Mesendoderm (in vitro differentiated cells): Measurements from ENCODE around the gene POLR3H.
"Not testable (repeated sequence)": the region's sequence is repeated elsewhere in the genome, so short reads cannot be mapped to it uniquely, and the experiment has no call there.

Experiments used
- DNase-seq: peaks from one replicate; pipeline ENCODE4 v3.0.0; 2013
- H2AK5ac ChIP-seq: 2 replicates; pipeline ENCODE4 v1.6.1; 2013; ENCODE audit warnings: low read length, inconsistent platforms
- H2BK120ac ChIP-seq: 2 replicates; pipeline ENCODE4 v1.6.1; 2013; ENCODE audit warnings: low read depth, mild to moderate bottlenecking, low read length, moderate library complexity, mixed read lengths
- H2BK15ac ChIP-seq: replicated peaks from 2 replicates; pipeline ENCODE4 v1.6.1; 2013; ENCODE audit warnings: low read depth, mild to moderate bottlenecking, moderate library complexity
- H2BK5ac ChIP-seq: 2 replicates; pipeline ENCODE4 v1.6.1; 2013; ENCODE audit warnings: low read length, inconsistent platforms
- H3K18ac ChIP-seq: 2 replicates; pipeline ENCODE4 v1.6.1; 2013; ENCODE audit warnings: mild to moderate bottlenecking, low read length, mixed read lengths
- H3K23ac ChIP-seq: one replicate; pipeline ENCODE4 v1.6.1; 2013; ENCODE audit warnings: low read length
- H3K27ac ChIP-seq: 2 replicates; pipeline ENCODE4 v1.5.1; 2013; ENCODE audit warnings: low read depth, mild to moderate bottlenecking, inconsistent platforms, low read length, moderate library complexity
- H3K27me3 ChIP-seq: 2 replicates; pipeline ENCODE4 v1.6.1; 2013; ENCODE audit warnings: low read length, control low read depth, mild to moderate bottlenecking, inconsistent platforms; ENCODE audit not compliant: insufficient read depth, poor library complexity
- H3K36me3 ChIP-seq: 2 replicates; pipeline ENCODE4 v1.6.1; 2013; ENCODE audit warnings: low read length, inconsistent platforms; ENCODE audit not compliant: control insufficient read depth, insufficient read depth
- H3K4ac ChIP-seq: one replicate; pipeline ENCODE4 v1.6.1; 2013; ENCODE audit warnings: low read depth, mild to moderate bottlenecking, low read length, moderate library complexity
- H3K4me1 ChIP-seq: 2 replicates; pipeline ENCODE4 v1.6.1; 2013; ENCODE audit warnings: low read depth, low read length, inconsistent platforms; ENCODE audit not compliant: control insufficient read depth
- H3K4me2 ChIP-seq: 2 replicates; pipeline ENCODE4 v1.6.1; 2013; ENCODE audit warnings: low read length
- H3K4me3 ChIP-seq: 2 replicates; pipeline ENCODE4 v1.5.1; 2013; ENCODE audit warnings: mild to moderate bottlenecking, low read length
- H3K56ac ChIP-seq: one replicate; pipeline ENCODE4 v1.6.1; 2013; ENCODE audit warnings: low read length
- H3K79me1 ChIP-seq: 2 replicates; pipeline ENCODE4 v1.6.1; 2013; ENCODE audit warnings: low read length, inconsistent platforms
- H3K79me2 ChIP-seq: 2 replicates; pipeline ENCODE4 v1.6.1; 2013; ENCODE audit warnings: mild to moderate bottlenecking, low read length; ENCODE audit not compliant: control insufficient read depth, insufficient read depth
- H3K9ac ChIP-seq: 2 replicates; pipeline ENCODE4 v1.6.1; 2013; ENCODE audit warnings: low read length, inconsistent platforms
- H4K5ac ChIP-seq: one replicate; pipeline ENCODE4 v1.6.1; 2013; ENCODE audit warnings: low read length
- H4K8ac ChIP-seq: one replicate; pipeline ENCODE4 v1.6.1; 2013; ENCODE audit warnings: low read depth, mild to moderate bottlenecking, control low read depth, low read length, moderate library complexity
- WGBS: extraction: QIAGEN DNeasy Blood & Tissue Kit; methylation state at CpG from one replicate; pipeline ENCODE4 v1.1.7; 2013; ENCODE audit warnings: low lambda C conversion rate, missing lambda C conversion rate; ENCODE audit not compliant: insufficient coverage; ENCODE audit errors: extremely low coverage; 5-methylcytosine and 5-hydroxymethylcytosine counted together

Gene POLR3H

GRCh38 chr22:41562461-41562860, 18.2 kb upstream of the POLR3H start:
- Histone ChIP-seq H3K4me2 (no peak overlapping the region), H3K56ac (no peak overlapping the region), H2BK5ac (no peak overlapping the region), H4K5ac (no peak overlapping the region), H3K4me1 (no peaks in the 10 kb centered on the region), H2BK15ac (no peak overlapping the region), H3K79me1 (no peaks in the 10 kb centered on the region), H3K79me2 (no peaks in the 10 kb centered on the region), H3K4me3 (no peak overlapping the region), H3K23ac (no peak overlapping the region), H3K4ac (no peak overlapping the region), H4K8ac (no peak overlapping the region), H2AK5ac (no peak overlapping the region), H3K18ac (peak overlapping the region; percentile 16), H3K36me3 (no peaks in the 10 kb centered on the region), H2BK120ac (no peak overlapping the region), H3K9ac (no peak overlapping the region), H3K27me3 (no peaks in the 10 kb centered on the region), H3K27ac (peak overlapping the region; percentile 38)
- DNase-seq, result no peak
- no CpG with 5 or more reads among the region's 4 CpGs for WGBS

- Histone ChIP-seq H3K56ac (no peak overlapping the region), H2AK5ac (no peak overlapping the region), H3K79me2 (no peaks in the 10 kb centered on the region), H4K8ac (no peak overlapping the region), H3K36me3 (no peaks in the 10 kb centered on the region), H3K9ac (peak overlapping the region; percentile 9), H3K4me1 (no peaks in the 10 kb centered on the region), H3K4me2 (no peak overlapping the region), H3K27me3 (no peaks in the 10 kb centered on the region), H3K27ac (no peak overlapping the region), H4K5ac (no peak overlapping the region), H3K23ac (no peak overlapping the region), H2BK5ac (no peak overlapping the region), H3K18ac (peak overlapping the region; percentile 20), H2BK120ac (no peak overlapping the region), H3K79me1 (no peaks in the 10 kb centered on the region), H3K4me3 (no peak overlapping the region), H3K4ac (no peak overlapping the region), H2BK15ac (no peak overlapping the region)
- no CpG with 5 or more reads among the region's 5 CpGs for WGBS
- no peak for DNase-seq
Observed at GRCh38 chr22:41561788-41562187, 17.5 kb upstream of the POLR3H start.

GRCh38 chr22:41561335-41561734, 17.1 kb upstream of the POLR3H start:
- H3K79me1 ChIP-seq, result no peaks in the 10 kb centered on the region
- no peak overlapping the region for H2BK15ac ChIP-seq
- peak overlapping the region; percentile 11 for H3K23ac ChIP-seq
- H3K79me2 ChIP-seq, result no peaks in the 10 kb centered on the region
- H3K18ac ChIP-seq, result no peak overlapping the region
- DNase-seq, result peak; percentile 62
- H2BK5ac ChIP-seq, result no peak overlapping the region
- peak overlapping the region; percentile 53 for H3K4me2 ChIP-seq
- H3K4me1 ChIP-seq, result no peaks in the 10 kb centered on the region
- peak overlapping the region; percentile 33 for H3K9ac ChIP-seq
- H3K27ac ChIP-seq, result no peak overlapping the region
- H3K36me3 ChIP-seq, result no peaks in the 10 kb centered on the region
- no CpG with 5 or more reads among the region's 10 CpGs for WGBS
- H3K27me3 ChIP-seq, result no peaks in the 10 kb centered on the region
- H3K4ac ChIP-seq, result no peak overlapping the region
- H3K56ac ChIP-seq, result peak overlapping the region; percentile 71
- H3K4me3 ChIP-seq, result no peak overlapping the region
- H4K8ac ChIP-seq, result no peak overlapping the region
- H2AK5ac ChIP-seq, result no peak overlapping the region
- no peak overlapping the region for H4K5ac ChIP-seq
- no peak overlapping the region for H2BK120ac ChIP-seq

GRCh38 chr22:41560095-41560471, 15.8 kb upstream of the POLR3H start:
- Histone ChIP-seq H2BK15ac (no peak overlapping the region), H3K79me2 (no peaks in the 10 kb centered on the region), H3K79me1 (no peaks in the 10 kb centered on the region), H4K8ac (no peak overlapping the region), H3K36me3 (no peaks in the 10 kb centered on the region), H3K9ac (no peak overlapping the region), H3K23ac (no peak overlapping the region), H4K5ac (no peak overlapping the region), H2BK5ac (no peak overlapping the region), H3K4me3 (no peak overlapping the region), H3K56ac (no peak overlapping the region), H3K18ac (no peak overlapping the region), H3K27ac (no peak overlapping the region), H3K27me3 (no peaks in the 10 kb centered on the region), H2BK120ac (no peak overlapping the region), H3K4me2 (no peak overlapping the region), H3K4ac (no peak overlapping the region), H2AK5ac (no peak overlapping the region), H3K4me1 (no peaks in the 10 kb centered on the region)
- no CpG with 5 or more reads among the region's 6 CpGs for WGBS
- no peak for DNase-seq

- not testable (repeated sequence) for H2AK5ac ChIP-seq, H3K27me3 ChIP-seq, H4K8ac ChIP-seq, H3K4ac ChIP-seq, H3K23ac ChIP-seq, H2BK5ac ChIP-seq, H3K4me3 ChIP-seq, H4K5ac ChIP-seq, H3K27ac ChIP-seq, DNase-seq, H3K56ac ChIP-seq, H3K79me2 ChIP-seq, H3K36me3 ChIP-seq, H3K4me2 ChIP-seq, H3K79me1 ChIP-seq, H3K18ac ChIP-seq, H2BK120ac ChIP-seq, H3K4me1 ChIP-seq, H3K9ac ChIP-seq, H2BK15ac ChIP-seq
- no CpG with 5 or more reads among the region's 13 CpGs for WGBS
Observed at GRCh38 chr22:41558241-41558630, 14.0 kb upstream of the POLR3H start.

- H3K56ac ChIP-seq, result no peak overlapping the region
- WGBS, result no CpG with 5 or more reads among the region's 19 CpGs
- no peaks in the 10 kb centered on the region for H3K79me1 ChIP-seq
- H3K36me3 ChIP-seq, result no peaks in the 10 kb centered on the region
- H3K27ac ChIP-seq, result no peak overlapping the region
- no peak overlapping the region for H2BK5ac ChIP-seq
- H3K4me2 ChIP-seq, result no peak overlapping the region
- H3K79me2 ChIP-seq, result no peaks in the 10 kb centered on the region
- no peak overlapping the region for H4K8ac ChIP-seq
- no peak overlapping the region for H3K9ac ChIP-seq
- H3K18ac ChIP-seq, result no peak overlapping the region
- no peak overlapping the region for H4K5ac ChIP-seq
- H2BK120ac ChIP-seq, result no peak overlapping the region
- H3K4me1 ChIP-seq, result no peaks in the 10 kb centered on the region
- no peak overlapping the region for H2BK15ac ChIP-seq
- H3K4me3 ChIP-seq, result no peak overlapping the region
- no peak for DNase-seq
- H3K23ac ChIP-seq, result no peak overlapping the region
- no peaks in the 10 kb centered on the region for H3K27me3 ChIP-seq
- no peak overlapping the region for H3K4ac ChIP-seq
- no peak overlapping the region for H2AK5ac ChIP-seq
Observed at GRCh38 chr22:41557401-41558240, 13.4 kb upstream of the POLR3H start.
